ENCODE measurements around the gene G3BP2. TPM values are rescaled to one million over a fixed set of nuclear protein-coding genes. Genes with fewer than 3 reads are reported as not detected.

Gene G3BP2
- total RNA-seq, 2 donors from 2014 or later = 68.5 to 110 TPM

GRCh38 chr4:75598390-75598789 is 74.8 kb downstream of the G3BP2 start:
- DNase-seq (no peak), ATAC-seq (no peak)
- intact Hi-C loops (cut with DNase I) = no loop called here

DNA sequence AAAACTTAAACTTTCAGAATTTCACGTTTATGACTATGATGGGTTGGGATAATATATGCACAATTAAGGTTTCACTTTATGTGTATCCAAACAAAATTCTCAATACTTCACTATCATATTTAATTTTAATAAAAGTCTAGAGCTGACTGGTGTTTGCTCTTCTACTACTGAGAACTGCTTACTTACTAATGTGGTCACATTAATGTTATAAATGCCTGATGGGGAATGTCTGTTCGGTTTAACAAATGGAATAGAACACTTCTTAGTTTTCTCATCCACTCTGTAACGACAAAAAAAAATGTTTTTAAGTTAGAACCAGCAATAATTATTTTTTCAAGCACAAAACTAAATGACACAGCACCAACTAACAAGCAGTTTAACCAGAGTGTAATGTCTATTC is 77.2 kb downstream of the G3BP2 start:
- DNase-seq (no peak), ATAC-seq (no peak)
- intact Hi-C loops (cut with DNase I) = no loop called here

DNA sequence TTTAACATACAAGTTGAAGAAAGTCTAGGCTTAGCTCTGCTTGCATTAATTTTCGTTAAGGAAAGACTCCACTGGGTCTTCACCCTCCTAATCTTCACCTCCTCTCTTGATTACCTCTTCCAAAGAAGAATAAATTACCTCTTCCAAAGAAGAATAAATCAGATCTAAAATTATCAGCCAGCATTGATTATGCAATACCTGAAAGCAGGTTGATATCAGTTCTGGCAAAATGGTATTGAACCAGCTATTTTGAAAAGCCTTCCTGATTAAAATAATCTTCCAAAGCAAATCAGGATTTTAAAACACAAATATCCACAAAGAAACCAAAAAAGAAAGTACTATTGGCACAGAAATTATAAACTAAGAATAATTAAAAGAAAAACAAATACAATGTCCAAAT is 79.8 kb downstream of the G3BP2 start:
- DNase-seq (no peak), ATAC-seq (no peak)
- intact Hi-C loops (cut with DNase I) = no loop called here

Other genes with a start within 250 kb of the G3BP2 start
- gene RCHY1, start 159.0 kb downstream of the G3BP2 start, total RNA-seq = 10 to 100 TPM; 52.3 to 57.3 TPM
- gene THAP6, start 158.9 kb downstream of the G3BP2 start, total RNA-seq = 10 to 100 TPM; 16.2 to 20.3 TPM
- not detected for gene ODAPH, start 117.3 kb downstream of the G3BP2 start, total RNA-seq
- under 1 TPM; 0.62 to 0.65 TPM for gene CDKL2, start 42.9 kb downstream of the G3BP2 start, total RNA-seq
- gene USO1, start 51.2 kb upstream of the G3BP2 start, total RNA-seq = 10 to 100 TPM; 77.9 to 84.5 TPM
- gene PPEF2, start 229.0 kb upstream of the G3BP2 start, total RNA-seq = not detected